HCT116 (cell line): ENCODE measurements around the gene BRD3OS. TPM values are rescaled to one million over a fixed set of nuclear protein-coding genes. Genes with fewer than 3 reads are reported as not detected.

Experiments used
- ATAC-seq: fragments of 200-7000 bp; cut with Tn5 transposase; 2 replicates; pipeline ENCODE4 v1.9.1; 2020; ENCODE audit warnings: mild to moderate bottlenecking, moderate library complexity
- BruUV-seq: library from RNA; stranded (reverse); fragments of 400-500 nt; replicated peaks from 2 replicates; lab custom pipeline; 2021; lab: Mats Ljungman, UMichigan
- CTCF ChIA-PET: fragments of 300-600 bp; sonication (Branson Sonifier 250); formaldehyde crosslinking; loops from one replicate; lab custom pipeline; 2021; ENCODE audit warnings: antibody characterized with exemption; lab: Charles Lee
- POLR2A ChIA-PET: fragments of 300-600, 350-600 bp; sonication (Branson Sonifier 250); formaldehyde crosslinking; loops from one replicate; lab custom pipeline; 2021; ENCODE audit warnings: antibody characterized with exemption; lab: Charles Lee
- RAD21 ChIA-PET, 2 experiments: fragments of 300-600 bp; sonication (Branson Sonifier 250); formaldehyde crosslinking; loops; one replicate each; lab custom pipeline; 2023; ENCODE audit warnings: low total read pairs in 2 of 2; ENCODE audit not compliant: uncharacterized antibody in 2 of 2, unreplicated experiment in 2 of 2, low non-redundant PET in 1 of 2; lab: Charles Lee
- DNase-seq: peaks from one replicate; pipeline ENCODE4 v3.0.0-alpha.2; 2010; ENCODE audit warnings: low read depth, low spot score
- H2AFZ ChIP-seq: fragments of 200-600 bp; shearing (Covaris generic), sonication (generic); 2 replicates; pipeline ENCODE4 v1.6.1; 2017; ENCODE audit warnings: low read depth, mixed run types, mixed read lengths, antibody characterized with exemption, low read length; ENCODE audit not compliant: poor library complexity, severe bottlenecking
- H3K27ac ChIP-seq: 2 replicates; pipeline ENCODE4 v1.5.1; 2012; ENCODE audit warnings: low read depth, low read length
- H3K27me3 ChIP-seq: fragments of 200-600 bp; sonication (generic); 2 replicates; pipeline ENCODE4 v1.6.1; 2016; ENCODE audit warnings: mixed run types, low read length, mixed read lengths; ENCODE audit not compliant: insufficient read depth
- H3K36me3 ChIP-seq, 2 experiments: fragments of 200-500 bp in 1 of 2; fragments of 200-600 bp in 1 of 2; sonication (Bioruptor generic) in 1 of 2; sonication (generic) in 1 of 2; 2 replicates each; pipeline versions ENCODE4 v1.5.1 to v1.6.1; 2014 to 2016; ENCODE audit warnings: low read length in 2 of 2, inconsistent platforms in 1 of 2, mixed read lengths in 1 of 2, mixed run types in 1 of 2; ENCODE audit not compliant: insufficient read depth in 2 of 2, control insufficient read depth in 1 of 2
- H3K4me1 ChIP-seq, 2 experiments: fragments of 200-600 bp in 1 of 2; sonication (generic) in 1 of 2; 2 replicates each; pipeline versions ENCODE4 v1.5.1 to v1.6.1; 2012 to 2017; ENCODE audit warnings: low read length in 2 of 2, inconsistent platforms in 1 of 2, mild to moderate bottlenecking in 1 of 2, mixed read lengths in 1 of 2, mixed run types in 1 of 2, moderate library complexity in 1 of 2; ENCODE audit not compliant: insufficient read depth in 2 of 2, control insufficient read depth in 1 of 2
- H3K4me2 ChIP-seq: fragments of 200-600 bp; sonication (generic); 2 replicates; pipeline ENCODE4 v1.6.1; 2017; ENCODE audit warnings: mixed run types, low read length, mixed read lengths
- H3K4me3 ChIP-seq, 2 experiments: fragments of 200-600 bp in 1 of 2; sonication (generic) in 1 of 2; replicated peaks in 1 of 2; 2 replicates each; pipeline ENCODE4 v1.5.1; 2011 to 2016; ENCODE audit warnings: low read length in 2 of 2, control low read depth in 1 of 2, low read depth in 1 of 2, mild to moderate bottlenecking in 1 of 2, mixed read lengths in 1 of 2, mixed run types in 1 of 2
- H3K79me2 ChIP-seq: fragments of 200-600 bp; sonication (generic); 2 replicates; pipeline ENCODE4 v1.6.1; 2017; ENCODE audit warnings: mild to moderate bottlenecking, mixed run types, low read length, moderate library complexity, mixed read lengths; ENCODE audit not compliant: insufficient read depth
- H3K9ac ChIP-seq: fragments of 200-600 bp; sonication (generic); 2 replicates; pipeline ENCODE4 v1.6.1; 2016; ENCODE audit warnings: low read length, mixed read lengths
- H3K9me2 ChIP-seq: fragments of 200-600 bp; sonication (generic), shearing (Covaris generic); 2 replicates; pipeline ENCODE4 v1.6.1; 2017; ENCODE audit warnings: mixed run types, mild to moderate bottlenecking, moderate library complexity; ENCODE audit not compliant: insufficient read depth
- H3K9me3 ChIP-seq, 2 experiments: fragments of 200-500 bp in 1 of 2; fragments of 200-600 bp in 1 of 2; sonication (Bioruptor generic) in 1 of 2; sonication (generic) in 1 of 2; 2 replicates each; pipeline ENCODE4 v1.6.1; 2014 to 2017; ENCODE audit warnings: low read length in 2 of 2, mixed read lengths in 2 of 2, inconsistent platforms in 1 of 2, low read depth in 1 of 2, mild to moderate bottlenecking in 1 of 2, mixed run types in 1 of 2, moderate library complexity in 1 of 2; ENCODE audit not compliant: control insufficient read depth in 1 of 2, insufficient read depth in 1 of 2
- H4K20me1 ChIP-seq: fragments of 200-600 bp; sonication (generic), shearing (Covaris generic); 2 replicates; pipeline ENCODE4 v1.6.1; 2017; ENCODE audit warnings: mixed run types, mild to moderate bottlenecking, moderate library complexity; ENCODE audit not compliant: insufficient read depth
- CBX3 ChIP-seq: IDR thresholded peaks from 2 replicates; pipeline ENCODE4 v1.6.1; 2012; ENCODE audit warnings: low read depth
- EZH2 ChIP-seq: fragments of 200-600 bp; sonication (generic); IDR thresholded peaks from 2 replicates; pipeline ENCODE4 v1.6.1; 2017; ENCODE audit warnings: antibody characterized with exemption, mixed run types
- FOSL1 ChIP-seq: IDR thresholded peaks from 2 replicates; pipeline ENCODE4 v1.6.1; 2012; ENCODE audit warnings: low read depth
- SIN3A ChIP-seq: IDR thresholded peaks from 2 replicates; pipeline ENCODE4 v1.6.1; 2012; ENCODE audit warnings: low read depth
- SRF ChIP-seq: IDR thresholded peaks from 2 replicates; pipeline ENCODE4 v1.6.1; 2012; ENCODE audit warnings: low read depth
- ZFX ChIP-seq: fragments of 450-650 bp; IDR thresholded peaks from 2 replicates; pipeline ENCODE4 v1.6.1; 2017
- intact Hi-C: fragments of 100-400 bp; cut with micrococcal nuclease; formaldehyde crosslinking; loops from 2 replicates; pipeline ENCODE4 v1.10.0; 2022
- total RNA-seq: library from RNA; stranded (reverse); gene quantifications from one replicate; pipeline ENCODE4 v1.2.1, GENCODE V29; 2021; ENCODE audit not compliant: unreplicated experiment
- TF ChIP-seq, protein P1 (sequence below): IDR thresholded peaks from 2 replicates; pipeline ENCODE4 v1.6.1; 2012; ENCODE audit warnings: low read depth
- TF ChIP-seq, protein P2 (sequence below): IDR thresholded peaks from 2 replicates; pipeline ENCODE4 v1.6.1; 2011; ENCODE audit warnings: mild to moderate bottlenecking, low read length, moderate library complexity; ENCODE audit not compliant: insufficient replicate concordance; ENCODE audit errors: extremely low read depth

BRD3OS gene
- total RNA-seq, 1 experiment from 2014 or later = 17.0 TPM

DNA sequence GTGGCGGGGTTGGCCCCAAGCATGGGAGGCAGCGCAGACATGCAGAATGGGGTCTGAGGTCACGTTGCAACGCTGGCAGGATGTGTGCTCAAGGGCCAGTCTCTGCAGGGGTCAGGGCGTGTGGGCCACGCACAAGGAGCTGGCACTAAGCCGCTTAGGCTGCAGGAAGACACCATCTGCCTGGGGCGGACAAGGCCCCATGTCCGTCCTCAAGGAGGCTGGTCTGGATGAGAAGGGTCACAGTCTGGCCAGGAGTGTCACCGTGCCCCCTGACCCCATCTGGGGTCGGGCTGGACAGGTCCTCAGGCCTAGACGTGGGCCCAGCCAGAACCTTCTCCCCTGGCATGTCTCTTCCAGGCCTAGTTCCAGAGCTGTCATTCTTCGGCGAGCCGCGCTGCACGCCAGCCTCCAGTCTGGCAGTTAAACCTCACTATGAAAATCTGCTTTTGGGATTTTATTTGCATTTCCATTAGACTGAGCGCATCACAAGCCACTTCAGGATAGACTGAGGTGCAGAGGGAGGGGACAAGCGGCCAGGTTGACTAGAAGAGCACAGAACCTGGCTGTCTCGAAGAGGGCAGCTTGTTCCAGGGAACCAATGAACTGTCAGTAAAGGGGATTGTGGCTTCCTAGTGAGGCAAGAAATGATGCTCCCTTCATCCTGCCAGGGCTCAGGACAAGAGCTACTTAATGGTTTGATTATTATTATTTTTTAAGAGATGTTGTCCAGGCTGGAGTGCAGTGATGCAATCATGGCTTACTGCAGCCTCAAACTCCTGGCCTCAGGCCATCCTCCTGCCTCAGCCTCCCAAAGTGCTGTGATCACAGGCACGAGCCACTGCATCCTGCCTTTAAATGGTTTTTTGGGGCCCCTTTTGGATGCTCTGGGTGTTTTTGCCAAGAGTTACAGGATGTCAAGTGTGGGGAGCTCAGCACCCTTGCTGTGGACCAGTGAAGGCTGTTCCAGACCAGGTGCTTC lies 4.3 kb downstream of the BRD3OS start:
- no peak overlapping the region for H3K4me3 ChIP-seq
- peaks cover 0 to 13% of the 10 kb centered on the region in 2 experiments; a peak in 3 of 4 replicates for H3K4me1 ChIP-seq
- ChIA-PET CTCF (no interaction called here), RAD21 (no interaction called here), POLR2A (no interaction called here)
- H3K9me2 ChIP-seq = no peaks in the 10 kb centered on the region
- H3K9ac ChIP-seq = no peak overlapping the region
- ATAC-seq = no peak
- H3K79me2 ChIP-seq = no peaks in the 10 kb centered on the region; the same call in 1 of the 2 replicates
- no TSS peak for BruUV-seq
- no peaks in the 10 kb centered on the region for H3K9me3 ChIP-seq
- no peaks in the 10 kb centered on the region for H3K27me3 ChIP-seq
- intact Hi-C loops = no loop called here
- H2AFZ ChIP-seq = no peak overlapping the region
- DNase-seq = no peak
- peaks cover 8 to 14% of the 10 kb centered on the region in 2 experiments; a peak in 2 of 4 replicates for H3K36me3 ChIP-seq
- no peak overlapping the region for H3K27ac ChIP-seq
- TF ChIP-seq SRF = no peak
- TF ChIP-seq EZH2 = no peak
- no peak for TF ChIP-seq FOSL1
- no peaks in the 10 kb centered on the region for H4K20me1 ChIP-seq
- no peak overlapping the region for H3K4me2 ChIP-seq

DNA sequence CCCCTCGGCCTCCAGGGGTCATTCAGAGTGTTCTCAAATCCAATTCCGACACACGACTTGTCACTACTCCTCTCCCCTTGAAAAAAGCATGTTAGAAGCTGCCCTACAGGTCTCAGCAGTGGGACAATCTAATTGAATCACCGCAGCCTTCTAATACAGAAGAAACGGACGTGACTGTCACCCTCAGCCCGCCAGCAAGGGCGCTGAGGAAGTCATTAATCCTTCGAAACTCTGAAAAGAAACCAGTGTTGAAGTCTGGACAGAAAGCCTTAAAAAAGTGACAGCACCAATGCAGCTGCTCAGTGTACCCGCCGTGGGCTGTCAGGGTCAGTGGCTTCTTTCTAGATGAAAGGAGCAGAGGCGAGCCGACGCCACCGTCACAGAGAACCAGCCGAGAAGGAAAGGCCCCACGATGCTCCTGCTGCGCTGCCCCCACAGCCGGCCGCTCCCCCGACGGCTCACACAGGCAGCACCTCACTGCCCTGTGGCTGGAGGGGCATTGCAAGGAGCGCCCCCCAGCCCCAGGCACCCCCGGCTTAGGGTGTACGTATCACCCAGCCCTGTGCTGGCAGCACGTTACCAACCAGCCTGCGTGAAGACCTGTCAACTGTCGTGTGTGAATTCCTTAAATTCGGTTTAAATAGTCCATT lies 5.7 kb downstream of the BRD3OS start:
- no peak for TF ChIP-seq ZFX
- TF ChIP-seq, protein P1, sequence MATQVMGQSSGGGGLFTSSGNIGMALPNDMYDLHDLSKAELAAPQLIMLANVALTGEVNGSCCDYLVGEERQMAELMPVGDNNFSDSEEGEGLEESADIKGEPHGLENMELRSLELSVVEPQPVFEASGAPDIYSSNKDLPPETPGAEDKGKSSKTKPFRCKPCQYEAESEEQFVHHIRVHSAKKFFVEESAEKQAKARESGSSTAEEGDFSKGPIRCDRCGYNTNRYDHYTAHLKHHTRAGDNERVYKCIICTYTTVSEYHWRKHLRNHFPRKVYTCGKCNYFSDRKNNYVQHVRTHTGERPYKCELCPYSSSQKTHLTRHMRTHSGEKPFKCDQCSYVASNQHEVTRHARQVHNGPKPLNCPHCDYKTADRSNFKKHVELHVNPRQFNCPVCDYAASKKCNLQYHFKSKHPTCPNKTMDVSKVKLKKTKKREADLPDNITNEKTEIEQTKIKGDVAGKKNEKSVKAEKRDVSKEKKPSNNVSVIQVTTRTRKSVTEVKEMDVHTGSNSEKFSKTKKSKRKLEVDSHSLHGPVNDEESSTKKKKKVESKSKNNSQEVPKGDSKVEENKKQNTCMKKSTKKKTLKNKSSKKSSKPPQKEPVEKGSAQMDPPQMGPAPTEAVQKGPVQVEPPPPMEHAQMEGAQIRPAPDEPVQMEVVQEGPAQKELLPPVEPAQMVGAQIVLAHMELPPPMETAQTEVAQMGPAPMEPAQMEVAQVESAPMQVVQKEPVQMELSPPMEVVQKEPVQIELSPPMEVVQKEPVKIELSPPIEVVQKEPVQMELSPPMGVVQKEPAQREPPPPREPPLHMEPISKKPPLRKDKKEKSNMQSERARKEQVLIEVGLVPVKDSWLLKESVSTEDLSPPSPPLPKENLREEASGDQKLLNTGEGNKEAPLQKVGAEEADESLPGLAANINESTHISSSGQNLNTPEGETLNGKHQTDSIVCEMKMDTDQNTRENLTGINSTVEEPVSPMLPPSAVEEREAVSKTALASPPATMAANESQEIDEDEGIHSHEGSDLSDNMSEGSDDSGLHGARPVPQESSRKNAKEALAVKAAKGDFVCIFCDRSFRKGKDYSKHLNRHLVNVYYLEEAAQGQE = no peak
- TF ChIP-seq CBX3 = no peak
- TF ChIP-seq, protein P2, sequence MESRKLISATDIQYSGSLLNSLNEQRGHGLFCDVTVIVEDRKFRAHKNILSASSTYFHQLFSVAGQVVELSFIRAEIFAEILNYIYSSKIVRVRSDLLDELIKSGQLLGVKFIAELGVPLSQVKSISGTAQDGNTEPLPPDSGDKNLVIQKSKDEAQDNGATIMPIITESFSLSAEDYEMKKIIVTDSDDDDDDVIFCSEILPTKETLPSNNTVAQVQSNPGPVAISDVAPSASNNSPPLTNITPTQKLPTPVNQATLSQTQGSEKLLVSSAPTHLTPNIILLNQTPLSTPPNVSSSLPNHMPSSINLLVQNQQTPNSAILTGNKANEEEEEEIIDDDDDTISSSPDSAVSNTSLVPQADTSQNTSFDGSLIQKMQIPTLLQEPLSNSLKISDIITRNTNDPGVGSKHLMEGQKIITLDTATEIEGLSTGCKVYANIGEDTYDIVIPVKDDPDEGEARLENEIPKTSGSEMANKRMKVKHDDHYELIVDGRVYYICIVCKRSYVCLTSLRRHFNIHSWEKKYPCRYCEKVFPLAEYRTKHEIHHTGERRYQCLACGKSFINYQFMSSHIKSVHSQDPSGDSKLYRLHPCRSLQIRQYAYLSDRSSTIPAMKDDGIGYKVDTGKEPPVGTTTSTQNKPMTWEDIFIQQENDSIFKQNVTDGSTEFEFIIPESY = no peak
- TF ChIP-seq SIN3A = no peak
- ChIA-PET POLR2A (no interaction called here), RAD21 (no interaction called here), CTCF (no interaction called here)
- peaks cover 0 to 7% of the 10 kb centered on the region in 2 experiments; a peak in 3 of 4 replicates for H3K4me1 ChIP-seq
- intact Hi-C loops = no loop called here
- no TSS peak for BruUV-seq
- H4K20me1 ChIP-seq = no peaks in the 10 kb centered on the region
- peaks cover 12 to 14% of the 10 kb centered on the region in 2 experiments; a peak in 2 of 4 replicates for H3K36me3 ChIP-seq
- H3K27ac ChIP-seq = no peak overlapping the region
- DNase-seq (no peak), ATAC-seq (no peak)
- no peaks in the 10 kb centered on the region for H3K9me3 ChIP-seq
- H2AFZ ChIP-seq = no peak overlapping the region
- H3K79me2 ChIP-seq = no peaks in the 10 kb centered on the region; the same call in 1 of the 2 replicates
- H3K4me2 ChIP-seq = no peak overlapping the region
- no peaks in the 10 kb centered on the region for H3K9me2 ChIP-seq
- H3K4me3 ChIP-seq = no peak overlapping the region
- H3K9ac ChIP-seq = no peak overlapping the region
- H3K27me3 ChIP-seq = no peaks in the 10 kb centered on the region
